GM21526 (cell line): ENCODE results near the gene KCNIP1.
"Not testable (repeated sequence)": the region's sequence is repeated elsewhere in the genome, so short reads cannot be mapped to it uniquely, and the experiment has no call there.

ENCODE experiments used
- ATAC-seq: cut with Tn5 transposase; IDR thresholded peaks from one replicate; pipeline ENCODE4 v1.9.1; 2021; ENCODE audit warnings: moderate library complexity; ENCODE audit not compliant: unreplicated experiment, low FRiP score

The KCNIP1 gene

DNA sequence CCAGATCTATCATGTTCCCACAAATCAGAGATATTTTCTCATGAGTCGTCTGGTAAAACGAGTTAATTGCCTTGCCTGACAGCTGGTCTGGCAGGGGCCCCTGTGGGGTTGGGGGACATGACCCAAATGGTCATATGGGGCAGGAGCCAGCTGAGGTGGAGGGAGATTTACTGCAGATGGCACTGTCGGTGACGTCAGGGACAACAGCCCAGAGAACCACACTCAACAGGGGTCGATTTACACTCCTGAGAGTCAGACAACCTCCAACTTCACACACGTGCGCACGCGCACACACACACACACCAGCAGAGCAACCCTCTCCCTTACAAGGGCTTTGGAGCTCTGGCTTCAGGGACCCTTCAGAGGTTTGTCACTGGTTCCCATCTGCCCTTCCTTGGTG is 256.3 kb downstream of the KCNIP1 start:
- no peak for ATAC-seq

GRCh38 chr5:170761048-170761707 is 257.4 kb downstream of the KCNIP1 start:
- ATAC-seq = no peak

DNA sequence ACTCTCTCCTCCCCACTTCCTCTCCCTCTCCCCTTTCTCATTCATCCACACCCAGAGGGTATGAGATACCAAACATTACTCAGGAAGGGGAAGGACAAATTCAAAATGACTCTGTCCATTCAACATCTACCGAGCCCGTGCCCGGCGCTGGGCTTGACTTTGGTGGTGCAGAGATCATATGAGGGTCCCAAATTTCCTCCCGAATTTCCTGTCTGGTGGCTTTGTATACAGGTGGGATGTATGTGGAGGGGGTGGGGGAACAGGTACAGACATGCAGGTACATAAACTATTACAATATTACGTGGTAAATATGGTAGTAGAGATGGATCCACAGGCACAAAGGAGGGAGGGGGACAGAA is 257.9 kb downstream of the KCNIP1 start:
- ATAC-seq = no peak

GRCh38 chr5:170762298-170762697 is 258.5 kb downstream of the KCNIP1 start:
- ATAC-seq = not testable (repeated sequence)

- ATAC-seq = not testable (repeated sequence)
Measured at GRCh38 chr5:170765868-170766267, 262.0 kb downstream of the KCNIP1 start.

DNA sequence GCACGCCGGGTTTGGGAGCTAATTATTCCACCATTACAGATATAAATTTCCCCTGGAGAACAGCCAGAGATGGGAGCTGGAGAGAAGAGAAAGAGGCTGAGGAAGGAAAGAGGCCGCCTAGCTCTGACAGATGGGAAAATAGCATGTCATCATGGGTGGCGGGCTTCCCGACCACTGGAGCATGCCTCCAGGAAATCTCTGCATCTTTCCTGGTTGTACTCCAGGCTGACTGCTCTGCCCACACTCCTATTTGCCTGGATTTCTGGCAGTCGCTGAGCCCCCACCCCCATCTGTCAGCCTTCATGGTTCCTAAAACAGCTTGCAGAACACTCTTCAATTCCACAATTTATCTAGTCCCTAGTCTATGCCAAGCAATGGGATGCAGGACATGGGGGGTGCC is 265.4 kb downstream of the KCNIP1 start:
- ATAC-seq = no peak

GRCh38 chr5:170769898-170770416 is 266.1 kb downstream of the KCNIP1 start:
- no peak for ATAC-seq

DNA sequence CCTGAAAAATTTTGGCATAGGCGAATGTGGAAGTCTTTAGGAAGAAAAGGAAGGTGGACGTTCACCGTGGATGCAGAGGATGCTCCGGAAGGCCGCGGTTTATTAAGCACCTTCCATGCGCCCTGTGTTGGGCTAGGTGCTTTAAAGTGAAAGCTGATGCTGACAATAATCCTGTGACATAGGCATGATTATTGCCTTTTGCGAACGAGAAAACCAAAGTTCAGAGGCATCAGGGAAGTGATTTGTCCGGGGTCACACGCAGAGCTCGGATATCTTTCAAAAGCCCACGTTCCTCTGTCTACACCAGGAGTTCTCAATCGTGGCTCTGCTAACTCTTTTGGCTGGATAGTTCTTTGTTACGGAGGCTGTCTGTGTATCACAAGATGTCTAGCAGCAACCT is 267.7 kb downstream of the KCNIP1 start:
- no peak for ATAC-seq

GRCh38 chr5:170773024-170773985 is 269.5 kb downstream of the KCNIP1 start:
- no peak for ATAC-seq

DNA sequence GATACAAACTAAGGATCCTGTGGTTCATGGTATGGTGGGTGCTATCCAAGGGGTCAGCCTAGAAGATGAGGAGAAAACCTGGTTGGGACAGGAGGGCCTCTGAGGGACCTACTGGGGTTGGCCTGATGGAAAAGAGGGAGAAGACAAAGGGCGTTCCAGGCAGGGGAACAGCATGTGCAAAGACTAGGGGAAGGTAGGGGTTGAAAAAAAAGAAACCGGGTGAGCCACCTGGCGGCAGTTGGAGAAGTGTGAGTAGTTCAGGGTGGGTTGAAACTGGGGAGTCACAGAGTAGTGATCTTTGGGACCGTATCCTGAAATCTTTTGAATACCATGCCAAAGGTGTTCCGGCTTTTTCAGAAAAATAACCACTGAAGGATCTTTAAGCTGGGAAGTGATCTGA is 271.0 kb downstream of the KCNIP1 start:
- ATAC-seq = no peak

- no peak for ATAC-seq
Measured at GRCh38 chr5:170781946-170782345, 278.1 kb downstream of the KCNIP1 start.

DNA sequence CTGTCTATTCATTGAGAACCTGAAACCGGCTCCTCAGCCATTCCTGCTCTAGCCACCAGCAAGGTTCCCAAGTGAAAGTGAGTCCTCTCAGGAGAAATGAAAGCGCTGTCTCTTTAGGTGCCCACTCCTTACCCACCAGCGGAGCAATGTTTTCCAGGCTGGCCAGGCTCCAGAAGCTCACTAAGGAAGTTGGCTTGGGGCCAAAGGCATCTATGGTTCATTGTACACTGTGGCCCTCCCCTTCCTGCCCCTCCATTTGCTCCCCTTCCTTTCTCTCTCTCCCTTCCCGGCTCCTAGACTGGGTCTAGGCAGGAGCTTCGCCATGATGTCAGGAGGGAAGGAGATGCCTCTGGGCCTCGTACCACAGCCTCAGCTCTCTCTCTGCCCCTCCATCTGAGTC is 278.6 kb downstream of the KCNIP1 start:
- ATAC-seq = no peak

- no peak for ATAC-seq
Measured at GRCh38 chr5:170783498-170784247, 279.9 kb downstream of the KCNIP1 start, which contains the start of gene GABRP. TSS of gene GABRP (plus strand) at chr5:170783725. CDS start at chr5:170788616, 4,891 bp downstream.

DNA sequence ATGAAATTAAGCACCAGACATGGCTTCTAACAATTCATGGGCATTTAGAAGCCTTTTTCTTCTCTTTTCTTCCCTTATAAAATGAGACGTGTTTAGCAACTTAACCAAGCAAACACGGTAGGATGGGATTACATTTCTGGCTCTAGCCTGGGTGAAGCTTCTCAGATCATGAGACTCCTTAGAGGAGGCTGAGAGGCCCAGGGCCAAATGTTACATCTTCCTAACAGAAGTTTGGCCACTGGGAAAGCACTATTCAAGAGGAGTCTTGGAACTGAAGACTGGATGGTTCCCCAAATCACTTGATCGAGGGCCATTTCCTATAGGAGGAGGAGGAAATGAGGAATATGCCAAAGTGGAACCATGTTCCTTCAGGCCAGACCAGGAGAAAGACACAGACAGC is 281.6 kb downstream of the KCNIP1 start:
- ATAC-seq = no peak
